ENCODE data around the gene NTNG1. TPM values are rescaled to one million over a fixed set of nuclear protein-coding genes. Genes with fewer than 3 reads are reported as not detected.

The NTNG1 gene
- total RNA-seq, 2 experiments from 2014 or later, result 2.3 to 5.9 TPM

DNA sequence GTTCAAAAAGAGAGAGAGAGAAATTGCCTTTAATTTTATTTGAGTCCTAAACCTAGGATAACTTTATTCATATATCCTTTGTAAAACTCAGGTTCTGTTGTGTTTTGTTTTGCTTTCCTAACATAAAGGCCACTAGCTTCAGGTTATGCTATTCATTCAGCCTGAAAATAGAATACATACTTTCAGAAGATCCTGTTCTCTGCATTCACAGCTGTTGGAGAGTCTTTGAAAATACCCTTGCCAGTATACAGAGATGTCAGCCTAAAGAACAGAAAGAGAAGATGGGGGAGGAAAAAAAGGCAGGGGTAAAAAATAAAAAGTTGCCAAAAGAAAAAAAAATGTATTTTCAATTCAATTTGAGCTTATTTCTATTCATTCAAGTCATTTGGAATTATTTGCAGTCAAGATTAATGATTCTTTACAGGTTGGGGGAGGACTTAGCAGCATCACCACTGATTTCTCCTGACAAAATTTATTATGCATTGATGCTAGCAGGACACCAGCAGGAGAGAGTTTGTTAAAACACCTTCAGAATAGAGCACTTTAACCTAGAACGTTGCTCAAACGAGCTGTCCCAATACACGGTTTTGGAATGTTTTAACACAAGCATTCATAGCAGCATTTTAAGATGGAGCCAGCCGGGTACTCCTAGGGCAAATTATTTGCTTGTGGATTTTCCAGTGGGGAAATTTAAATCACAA is 318.5 kb downstream of the NTNG1 start:
- Histone ChIP-seq H3K4me3 (ENCODE audit: low read depth, low read length, poor library complexity, severe bottlenecking) (no peak overlapping the region), H3K79me2 (ENCODE audit: insufficient read depth, low read depth, low read length) (no peaks in the 10 kb centered on the region), H3K9me2 (ENCODE audit: insufficient read depth, low read length) (no peaks in the 10 kb centered on the region), H2AFZ (ENCODE audit: low read length) (peak overlapping the region; percentile 65; the same call in 1 of the 2 replicates), H3K4me1 (ENCODE audit: insufficient read depth, low read length, poor library complexity, severe bottlenecking) (peaks cover 13% of the 10 kb centered on the region), H3K9me3 (ENCODE audit: low read length) (no peaks in the 10 kb centered on the region), H3K27ac (ENCODE audit: low read depth, low read length, poor library complexity, severe bottlenecking) (no peak overlapping the region), H3K4me2 (ENCODE audit: low read length) (peak overlapping the region; percentile 35), H3K36me3 (ENCODE audit: insufficient read depth, low read length) (no peaks in the 10 kb centered on the region), H4K20me1 (ENCODE audit: insufficient read depth, low read length) (no peaks in the 10 kb centered on the region)
- no TSS peak for BruUV-seq (replicated peaks)
- TF ChIP-seq CTCF (conservative IDR thresholded peaks at IDR 0.05; ENCODE audit: low read length) (peak; percentile 53), EZH2phosphoT487 (IDR thresholded peaks at IDR 0.05; ENCODE audit: borderline replicate concordance, low read depth, low read length) (no peak)
- POLR2A ChIA-PET, result interaction anchor here (0.7 to 1.9 kb wide), 11 partner anchors 8 to 289 kb away, joined by 3 to 5 read pairs (median 3); no protein-coding TSS in a partner anchor
- intact Hi-C loops (cut with micrococcal nuclease; ENCODE audit: unreplicated experiment), result loop anchor here (10.0 kb wide), 1 partner anchor 185 kb away; no protein-coding TSS in a partner anchor
- CTCF ChIA-PET (ENCODE audit: unreplicated experiment), result interaction anchor here (1.1 kb wide), 1 partner anchor 12 kb away, joined by 3 read pairs; no protein-coding TSS in a partner anchor
- peak; percentile 12 for DNase-seq (ENCODE audit: low spot score)

DNA sequence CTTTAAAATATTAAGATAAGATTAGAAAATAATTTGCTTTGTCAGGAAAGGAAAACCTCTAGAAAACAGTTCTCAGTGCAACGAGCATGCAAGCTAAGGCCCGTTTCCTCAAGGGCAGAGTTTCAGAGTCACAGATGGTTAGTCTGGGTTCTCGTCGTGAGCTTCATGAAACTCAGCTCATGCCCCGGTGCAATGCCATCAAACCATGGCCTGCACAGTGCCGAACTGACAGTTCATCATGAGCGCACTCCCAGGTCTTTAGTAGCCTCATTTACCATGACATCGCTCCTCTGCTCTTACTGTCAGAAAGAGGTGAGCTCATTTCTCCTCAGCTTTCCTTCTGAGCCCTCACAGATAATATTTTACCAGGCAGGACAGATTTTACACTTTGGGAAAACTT is 319.2 kb downstream of the NTNG1 start:
- Histone ChIP-seq H3K36me3 (ENCODE audit: insufficient read depth, low read length) (no peaks in the 10 kb centered on the region), H3K27ac (ENCODE audit: low read depth, low read length, poor library complexity, severe bottlenecking) (no peak overlapping the region), H3K4me1 (ENCODE audit: insufficient read depth, low read length, poor library complexity, severe bottlenecking) (peaks cover 13% of the 10 kb centered on the region), H3K4me3 (ENCODE audit: low read depth, low read length, poor library complexity, severe bottlenecking) (no peak overlapping the region), H3K4me2 (ENCODE audit: low read length) (no peak overlapping the region), H3K79me2 (ENCODE audit: insufficient read depth, low read depth, low read length) (no peaks in the 10 kb centered on the region), H3K9me2 (ENCODE audit: insufficient read depth, low read length) (no peaks in the 10 kb centered on the region), H2AFZ (ENCODE audit: low read length) (no peak overlapping the region), H4K20me1 (ENCODE audit: insufficient read depth, low read length) (no peaks in the 10 kb centered on the region), H3K9me3 (ENCODE audit: low read length) (no peaks in the 10 kb centered on the region)
- no TSS peak for BruUV-seq (replicated peaks)
- no peak for DNase-seq (ENCODE audit: low spot score)
- CTCF ChIA-PET (ENCODE audit: unreplicated experiment), result interaction anchor here (1.1 kb wide), 1 partner anchor 11 kb away, joined by 3 read pairs; no protein-coding TSS in a partner anchor
- POLR2A ChIA-PET, result interaction anchor here (0.7 to 1.9 kb wide), 8 partner anchors 9 to 117 kb away, joined by 3 to 9 read pairs (median 4); no protein-coding TSS in a partner anchor
- TF ChIP-seq CTCF (conservative IDR thresholded peaks at IDR 0.05; ENCODE audit: low read length) (no peak), EZH2phosphoT487 (IDR thresholded peaks at IDR 0.05; ENCODE audit: borderline replicate concordance, low read depth, low read length) (no peak)
- intact Hi-C loops (cut with micrococcal nuclease; ENCODE audit: unreplicated experiment), result no loop called here

- Histone ChIP-seq H3K79me2 (ENCODE audit: insufficient read depth, low read depth, low read length) (no peaks in the 10 kb centered on the region), H4K20me1 (ENCODE audit: insufficient read depth, low read length) (no peaks in the 10 kb centered on the region), H3K9me3 (ENCODE audit: low read length) (no peaks in the 10 kb centered on the region), H2AFZ (ENCODE audit: low read length) (no peak overlapping the region), H3K36me3 (ENCODE audit: insufficient read depth, low read length) (no peaks in the 10 kb centered on the region), H3K4me3 (ENCODE audit: low read depth, low read length, poor library complexity, severe bottlenecking) (no peak overlapping the region), H3K4me2 (ENCODE audit: low read length) (no peak overlapping the region), H3K27ac (ENCODE audit: low read depth, low read length, poor library complexity, severe bottlenecking) (no peak overlapping the region), H3K4me1 (ENCODE audit: insufficient read depth, low read length, poor library complexity, severe bottlenecking) (no peaks in the 10 kb centered on the region), H3K9me2 (ENCODE audit: insufficient read depth, low read length) (no peaks in the 10 kb centered on the region)
- BruUV-seq (replicated peaks), result no TSS peak
- TF ChIP-seq EZH2phosphoT487 (IDR thresholded peaks at IDR 0.05; ENCODE audit: borderline replicate concordance, low read depth, low read length) (no peak), CTCF (conservative IDR thresholded peaks at IDR 0.05; ENCODE audit: low read length) (peak; percentile 47)
- no peak for DNase-seq (ENCODE audit: low spot score)
- ChIA-PET CTCF (ENCODE audit: unreplicated experiment) (no interaction called here), POLR2A (interaction anchor here (0.8 kb wide), 1 partner anchor 30 kb away, joined by 3 read pairs; no protein-coding TSS in a partner anchor)
- intact Hi-C loops (cut with micrococcal nuclease; ENCODE audit: unreplicated experiment), result no loop called here
Observed at GRCh38 chr1:107464827-107465226, 324.0 kb downstream of the NTNG1 start.
